Stimulated activated CD8-positive, alpha-beta memory T cell treated with anti-CD3 and anti-CD28 coated beads, Interleukin-12 subunit alpha, Interleukin-12 subunit beta, amount 100 ng/mL, for 1 hour (primary cell): ENCODE measurements around the gene EXOC6.

ENCODE experiments used
- DNase-seq: peaks from one replicate; pipeline ENCODE4 v3.0.0-alpha.2; 2020; ENCODE audit warnings: low read depth

EXOC6 gene

DNA sequence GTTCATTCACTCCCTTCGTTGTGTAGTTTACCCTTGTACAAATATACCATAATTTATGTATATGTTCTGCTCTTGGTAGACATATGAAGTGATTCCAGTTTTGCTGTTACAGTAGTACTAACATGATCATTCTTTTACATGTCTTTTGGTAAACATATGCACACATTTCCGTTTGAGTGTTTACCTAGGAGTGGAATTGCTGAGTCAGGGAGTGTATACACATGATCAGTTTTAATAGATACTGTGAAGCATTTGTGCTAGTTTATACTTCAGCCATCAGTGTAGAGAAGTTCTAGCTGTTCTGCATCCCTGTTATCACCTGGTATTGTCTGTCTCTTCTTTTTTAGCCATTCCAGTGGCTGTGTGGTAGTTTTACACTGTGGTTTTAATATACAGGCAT lies 177.8 kb downstream of the EXOC6 start:
- DNase-seq, result no peak

DNA sequence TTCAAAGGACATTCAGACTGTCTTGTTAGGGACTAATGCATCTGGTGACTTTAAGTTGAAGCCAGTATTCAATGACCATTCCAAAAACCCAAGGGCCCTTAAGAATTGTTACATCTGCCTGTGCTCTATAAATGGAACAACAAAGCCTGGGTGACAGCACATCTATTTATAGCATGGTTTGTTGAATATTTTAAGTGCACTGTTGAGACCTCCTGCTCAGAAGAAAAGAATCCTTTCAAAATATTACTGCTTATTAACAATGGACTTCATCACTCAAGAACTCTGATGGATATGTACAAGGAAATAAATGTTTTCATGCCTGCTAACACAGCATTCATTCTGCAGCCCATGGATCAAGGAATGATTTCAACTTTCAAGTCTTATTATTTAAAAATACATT lies 179.2 kb downstream of the EXOC6 start:
- no peak for DNase-seq

DNA sequence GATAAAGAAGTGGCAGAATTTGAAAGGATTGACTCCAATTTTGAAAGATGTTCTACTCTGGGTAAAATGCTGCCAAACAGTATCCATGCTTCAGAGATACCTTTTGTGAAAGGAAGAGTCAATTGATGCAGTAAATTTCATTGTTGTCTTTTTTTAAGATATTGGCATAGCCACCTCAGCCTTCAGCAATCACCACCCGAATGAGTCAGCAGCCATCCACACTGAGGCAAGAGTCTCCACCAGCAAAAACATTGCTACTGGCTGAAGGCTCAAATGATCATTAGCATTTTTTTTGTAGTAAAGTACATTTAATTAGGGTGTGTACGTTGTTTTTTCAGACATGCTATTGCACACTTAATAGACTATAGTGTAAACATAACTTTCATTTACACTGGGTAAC lies 180.6 kb downstream of the EXOC6 start:
- DNase-seq, result no peak

DNA sequence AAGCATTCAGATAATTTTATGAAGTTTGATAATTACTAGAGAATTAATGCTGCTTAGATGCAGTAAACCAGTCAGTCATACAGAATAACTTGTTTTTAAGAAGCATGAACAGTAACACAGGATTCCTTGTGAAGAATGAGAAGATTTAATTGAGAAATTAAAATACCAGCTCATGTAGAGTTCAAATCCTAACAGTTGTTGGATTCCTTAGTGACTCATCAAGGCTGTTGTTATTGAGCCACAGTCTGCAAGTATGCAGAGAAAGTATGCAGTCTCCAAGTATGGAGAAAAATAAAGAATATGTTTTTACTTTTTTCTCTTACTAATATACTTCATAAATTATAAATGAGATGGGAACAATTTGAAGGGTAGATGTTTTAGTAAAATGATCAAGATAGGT lies 182.1 kb downstream of the EXOC6 start:
- no peak for DNase-seq

DNA sequence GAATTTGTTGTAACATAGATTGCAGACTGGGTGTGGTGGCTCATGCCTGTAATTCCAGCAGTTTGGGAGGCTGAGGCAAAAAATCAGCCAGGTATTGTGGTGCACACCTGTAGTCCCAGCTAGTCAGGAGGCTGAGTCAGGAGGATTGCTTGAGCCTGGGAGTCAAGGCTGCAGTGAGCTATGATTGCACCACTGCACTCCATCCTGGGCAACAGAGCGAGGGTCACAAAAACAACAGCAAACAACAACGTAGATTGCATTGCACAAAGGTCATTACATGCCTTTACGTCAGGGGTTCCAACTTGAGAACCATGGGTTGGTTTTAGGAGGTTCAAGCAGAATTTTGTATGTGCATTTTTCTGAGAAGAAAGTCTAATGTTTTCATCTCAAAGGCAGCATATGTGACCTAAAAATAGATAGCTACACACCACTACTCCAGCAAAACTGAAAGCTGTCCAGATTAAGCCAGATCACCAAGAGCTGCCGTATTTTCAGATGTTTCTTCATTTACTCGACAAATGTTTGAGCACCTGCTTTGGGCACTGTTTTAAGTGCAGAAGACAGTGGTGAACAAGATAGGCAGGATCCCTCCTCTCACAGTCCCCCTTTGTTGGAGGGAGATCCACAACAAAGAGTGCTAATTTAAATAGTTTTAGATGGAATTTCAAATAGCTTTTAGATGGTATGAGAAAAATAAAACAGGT lies 183.9 kb downstream of the EXOC6 start:
- no peak for DNase-seq

DNA sequence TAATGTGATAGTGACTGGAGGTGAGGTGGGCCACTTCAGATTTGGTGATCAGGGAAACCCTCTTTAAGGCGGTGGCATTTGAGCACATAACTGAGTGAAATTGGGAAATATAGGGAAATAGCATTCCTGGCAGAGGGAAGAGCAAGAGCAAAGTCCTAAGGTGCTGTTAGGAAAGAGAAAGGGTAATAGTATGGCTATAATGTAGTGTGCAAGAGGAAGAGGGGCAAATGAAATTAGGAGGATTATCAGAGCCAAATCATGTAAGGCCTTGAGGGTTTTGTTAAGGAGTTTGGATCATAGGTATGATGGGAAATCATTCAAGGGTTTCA lies 184.5 kb downstream of the EXOC6 start:
- no peak for DNase-seq

DNA sequence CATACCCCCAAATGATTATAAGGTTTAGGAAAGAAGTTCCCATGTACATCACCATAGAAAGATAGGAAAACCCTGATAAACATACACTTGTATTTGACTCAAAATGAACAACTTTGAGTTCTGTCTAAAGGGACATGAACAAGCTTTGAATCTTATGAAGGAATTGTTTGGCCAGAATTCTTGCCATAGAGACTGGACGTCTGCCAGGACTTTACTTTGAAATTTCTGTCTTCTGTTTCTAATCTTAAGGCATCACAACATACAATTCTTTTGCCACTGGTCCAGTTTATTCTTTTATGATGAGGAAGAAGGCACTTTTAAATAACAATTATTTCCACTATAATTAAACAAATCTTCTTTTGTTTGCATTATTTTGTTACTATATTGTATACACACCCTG lies 186.1 kb downstream of the EXOC6 start:
- DNase-seq, result no peak

DNA sequence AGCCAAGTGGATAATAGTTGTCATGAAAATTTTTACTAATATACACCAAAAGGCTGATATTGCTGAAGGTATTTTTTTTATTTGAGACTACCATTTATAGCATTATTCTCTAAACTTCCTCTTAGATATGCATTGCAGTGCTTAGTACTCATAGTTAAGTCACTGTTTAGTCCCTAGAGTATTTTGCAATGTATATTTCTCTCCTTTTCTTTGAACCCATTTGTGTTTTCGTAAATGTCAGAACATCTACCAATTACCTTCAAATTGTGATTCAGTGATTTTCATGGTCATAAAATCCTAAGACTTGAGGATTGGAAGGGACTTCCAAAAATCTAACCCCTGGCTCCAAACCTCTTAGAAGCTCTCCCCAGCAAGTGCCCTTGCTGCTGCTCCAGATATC lies 190.8 kb downstream of the EXOC6 start:
- no peak for DNase-seq

DNA sequence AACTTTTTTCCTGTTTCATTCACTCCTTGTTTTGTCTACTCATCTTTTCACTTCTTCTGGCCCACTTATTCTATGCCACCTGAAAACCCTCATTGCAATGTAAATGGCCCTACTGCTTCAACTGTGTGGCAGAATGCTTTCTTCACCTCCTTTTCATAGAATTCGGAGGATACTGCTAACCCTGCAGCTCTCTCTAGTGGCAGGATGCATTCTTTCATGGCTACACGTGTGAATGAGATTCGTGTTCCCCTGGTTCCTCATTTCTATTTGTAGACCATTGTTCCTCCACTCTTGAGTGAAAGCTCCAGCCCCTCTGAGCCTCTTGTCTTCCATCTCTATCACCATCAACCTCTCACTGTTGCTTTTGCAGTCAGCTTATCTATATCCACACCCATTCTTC lies 191.4 kb downstream of the EXOC6 start:
- no peak for DNase-seq

DNA sequence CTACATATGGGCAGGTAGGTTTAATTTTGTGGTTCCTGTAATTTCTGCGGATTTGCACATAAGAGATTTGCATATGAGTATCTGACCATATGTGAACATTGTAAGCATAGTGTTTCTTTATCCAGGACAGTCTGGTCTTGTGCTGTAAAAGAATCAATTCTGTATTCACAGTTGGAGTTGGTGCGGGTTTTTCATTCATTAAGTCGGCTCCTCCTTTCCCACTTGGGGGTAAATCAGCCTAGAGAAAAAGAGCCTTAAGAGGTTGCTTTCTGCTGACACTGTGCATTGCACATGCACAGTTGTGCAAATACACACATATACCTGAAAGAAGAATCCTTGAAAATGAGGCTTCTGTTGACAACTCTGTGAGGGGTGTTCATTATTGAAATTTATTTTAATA lies 206.2 kb downstream of the EXOC6 start:
- DNase-seq, result no peak

DNA sequence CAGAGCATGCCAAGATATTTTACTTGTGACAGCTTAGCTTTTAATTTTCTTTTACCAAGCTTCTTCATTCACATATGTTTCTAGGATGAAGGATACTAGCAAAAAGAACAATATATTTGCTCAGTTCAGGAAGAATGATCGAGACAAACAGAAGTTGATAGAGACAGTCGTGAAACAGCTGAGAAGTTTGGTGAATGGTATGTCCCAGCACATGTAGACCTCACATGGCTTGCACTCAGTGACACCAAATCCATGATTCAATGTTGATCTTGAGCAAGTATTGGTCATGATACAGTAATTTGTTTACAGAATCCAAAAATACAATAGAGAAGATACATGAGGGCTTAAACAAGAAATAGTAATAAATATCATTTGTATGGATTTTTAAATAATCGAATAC lies 209.8 kb downstream of the EXOC6 start:
- no peak for DNase-seq

DNA sequence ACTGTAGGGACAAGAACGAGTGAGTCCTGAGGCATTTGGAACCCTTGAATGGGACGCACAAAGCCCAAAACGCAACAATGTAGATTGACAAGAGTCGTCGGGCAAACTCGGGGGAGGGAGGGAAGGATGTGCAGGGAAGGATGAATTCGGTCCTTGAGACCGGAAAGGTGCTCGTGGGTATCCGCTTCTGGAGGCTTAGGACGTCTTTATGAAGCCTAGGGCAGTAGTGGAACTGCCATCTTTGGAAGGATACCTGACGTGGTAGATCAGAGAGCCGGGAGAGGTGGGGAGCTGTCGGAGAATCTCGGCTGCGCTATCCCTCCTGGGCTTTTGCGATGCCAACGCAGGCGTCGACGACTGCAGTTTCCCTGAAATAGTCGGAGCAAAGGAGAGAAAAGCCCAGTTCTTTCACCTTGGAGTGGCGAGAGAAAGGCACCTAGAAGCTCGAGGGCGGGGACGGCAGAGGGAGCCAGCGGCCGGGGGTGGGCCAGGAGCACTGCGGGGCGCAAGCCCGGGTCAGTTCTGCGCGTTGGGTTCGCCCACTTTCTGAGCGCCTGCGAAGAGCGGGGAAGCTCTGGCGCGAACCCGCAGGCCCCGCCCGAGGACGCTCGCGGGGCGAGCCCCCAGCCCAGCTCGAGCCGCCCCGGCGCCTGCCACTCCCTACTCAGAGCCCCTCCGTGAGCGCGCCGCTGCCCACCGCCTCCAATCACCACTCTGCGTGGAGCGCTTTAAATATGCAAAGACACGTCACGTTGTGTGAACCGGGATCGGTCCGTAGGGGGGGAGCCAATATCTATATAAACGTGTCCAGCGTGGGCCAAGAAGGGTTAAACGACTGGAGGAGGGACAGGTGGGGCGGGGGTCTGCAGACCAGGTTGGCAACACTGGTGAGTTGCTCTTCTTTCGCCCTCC lies 211.9 kb downstream of the EXOC6 start, which contains the start of gene CYP26C1:
Gene CYP26C1 (plus strand): TSS at position 824 of the 912 bp plus-strand sequence. CDS start 466 bp downstream, outside the sequence.
- DNase-seq, result no peak

DNA sequence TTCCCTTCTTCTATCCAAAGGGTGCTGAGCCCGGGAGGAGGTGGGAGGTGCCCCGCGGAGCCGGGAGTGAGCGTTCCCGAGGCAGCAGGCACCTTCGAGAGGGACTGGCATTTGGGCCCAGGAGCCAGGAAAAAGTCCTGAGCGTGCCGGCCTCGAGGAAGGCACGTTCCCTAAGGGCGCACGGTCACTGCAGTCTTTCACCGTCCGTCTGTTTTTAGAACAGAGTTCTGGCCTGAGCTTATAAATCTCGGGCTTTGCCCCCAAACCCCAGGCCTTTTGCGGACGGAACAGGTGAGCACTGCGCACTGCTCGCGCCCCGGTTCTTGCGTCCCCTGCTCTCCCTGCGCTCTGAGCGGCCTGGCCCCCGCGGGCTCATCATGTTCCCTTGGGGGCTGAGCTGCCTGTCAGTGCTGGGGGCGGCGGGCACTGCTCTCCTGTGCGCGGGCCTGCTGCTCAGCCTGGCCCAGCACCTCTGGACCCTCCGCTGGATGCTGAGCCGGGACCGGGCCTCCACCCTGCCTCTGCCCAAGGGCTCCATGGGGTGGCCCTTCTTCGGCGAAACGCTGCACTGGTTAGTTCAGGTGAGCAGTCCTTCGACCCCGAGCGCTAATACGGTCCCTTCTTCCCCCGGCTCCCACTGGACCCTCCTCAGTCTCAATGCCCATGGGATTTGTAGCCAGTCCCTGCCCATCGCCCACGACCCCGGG lies 212.7 kb downstream of the EXOC6 start:
- no peak for DNase-seq

DNA sequence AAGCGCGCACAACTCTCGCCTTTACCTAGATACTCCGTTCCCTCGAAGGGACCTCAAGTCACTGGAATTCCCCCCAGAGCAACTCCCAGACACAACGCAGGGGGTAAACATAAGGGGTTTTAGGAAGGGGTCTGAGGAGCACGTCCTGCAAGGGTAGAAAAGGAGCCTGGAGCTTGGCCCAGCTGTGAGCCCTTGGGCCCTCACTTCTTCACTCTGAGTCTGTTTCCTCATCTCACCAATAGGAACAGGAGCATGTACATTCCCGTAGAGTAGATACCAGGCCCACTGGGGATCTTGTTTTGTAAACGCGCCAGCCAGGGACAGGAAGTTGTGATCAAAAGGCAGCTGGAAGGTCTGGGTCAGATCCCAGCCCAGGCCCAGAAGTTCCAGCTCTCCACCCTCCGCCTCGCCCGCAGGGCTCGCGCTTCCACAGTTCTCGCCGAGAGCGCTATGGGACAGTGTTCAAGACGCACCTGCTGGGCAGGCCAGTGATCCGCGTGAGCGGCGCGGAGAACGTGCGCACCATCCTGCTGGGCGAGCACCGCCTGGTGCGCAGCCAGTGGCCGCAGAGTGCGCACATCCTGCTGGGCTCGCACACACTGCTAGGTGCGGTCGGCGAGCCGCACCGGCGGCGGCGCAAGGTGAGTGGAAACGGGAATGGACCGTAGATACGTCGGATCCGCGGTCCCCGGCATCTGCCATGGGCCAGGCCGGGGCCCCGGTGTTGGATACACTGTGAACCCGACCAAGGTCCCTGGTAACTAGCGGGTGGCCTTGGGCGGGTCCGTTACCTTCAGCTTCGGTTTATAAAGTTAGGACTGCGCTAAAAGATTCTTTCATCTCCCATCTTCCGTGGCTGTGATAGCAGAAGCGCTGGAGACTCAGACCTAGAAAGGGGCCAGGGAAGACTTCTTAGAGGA lies 213.5 kb downstream of the EXOC6 start:
- no peak for DNase-seq

DNA sequence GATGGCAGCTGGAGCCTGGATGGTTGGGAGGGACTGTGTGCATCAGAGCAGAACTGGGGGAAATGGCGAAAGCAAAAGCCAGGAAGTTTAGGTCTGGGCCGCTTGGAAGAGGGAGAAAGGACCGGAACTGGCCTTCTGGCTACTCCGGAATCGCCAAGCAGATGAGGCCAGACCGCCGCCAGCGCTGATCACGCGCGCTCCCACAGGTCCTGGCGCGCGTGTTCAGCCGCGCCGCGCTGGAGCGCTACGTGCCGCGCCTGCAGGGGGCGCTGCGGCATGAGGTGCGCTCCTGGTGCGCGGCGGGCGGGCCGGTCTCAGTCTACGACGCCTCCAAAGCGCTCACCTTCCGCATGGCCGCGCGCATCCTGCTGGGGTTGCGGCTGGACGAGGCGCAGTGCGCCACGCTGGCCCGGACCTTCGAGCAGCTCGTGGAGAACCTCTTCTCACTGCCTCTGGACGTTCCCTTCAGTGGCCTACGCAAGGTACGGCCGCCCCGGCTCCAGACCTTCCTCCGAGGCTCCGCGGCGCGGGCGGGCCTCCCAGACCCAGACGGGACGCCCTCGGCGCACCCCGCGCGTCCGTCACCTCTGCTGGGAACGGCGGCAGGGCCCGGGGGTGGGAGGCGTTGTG lies 214.3 kb downstream of the EXOC6 start:
- DNase-seq, result no peak

DNA sequence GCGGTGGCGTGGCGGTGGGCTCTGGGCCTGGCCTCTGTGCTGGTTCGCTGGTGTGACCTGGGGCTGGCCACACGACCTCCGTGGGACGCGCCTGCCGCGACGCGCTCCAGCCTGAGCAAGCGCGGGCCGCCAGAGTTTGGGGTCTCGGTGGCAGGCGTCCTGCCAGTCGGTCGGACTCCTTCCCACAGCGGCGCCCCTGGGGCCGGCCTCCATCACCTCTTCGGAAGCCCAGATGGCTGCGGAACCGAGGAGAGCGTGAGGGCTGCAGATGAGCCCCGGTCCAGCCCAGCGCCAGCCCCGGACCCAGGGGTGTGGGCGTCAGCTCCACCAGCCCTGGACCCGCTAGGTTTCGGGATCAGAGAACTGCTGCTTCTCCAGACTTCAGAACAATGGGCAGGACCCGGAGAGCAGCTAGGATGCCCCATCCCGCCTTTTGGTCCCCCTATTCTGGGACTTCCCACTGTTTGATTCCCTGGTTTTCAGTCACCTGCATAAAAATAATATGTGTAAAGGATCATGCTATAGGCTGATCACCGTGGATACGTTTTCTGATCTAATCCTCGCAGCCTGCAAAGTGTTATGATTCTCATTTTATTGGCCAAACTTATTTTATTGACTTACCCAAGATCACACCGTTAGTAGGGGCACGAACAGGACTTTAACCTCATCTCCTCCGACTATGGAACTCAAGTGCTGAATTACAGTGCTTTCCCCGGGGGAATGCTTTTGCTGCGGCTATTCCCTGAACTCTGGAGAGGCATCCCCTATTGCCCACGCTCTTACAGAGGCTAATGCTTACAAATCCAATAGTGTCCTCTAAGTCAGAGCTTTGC lies 215.0 kb downstream of the EXOC6 start:
- DNase-seq, result no peak

DNA sequence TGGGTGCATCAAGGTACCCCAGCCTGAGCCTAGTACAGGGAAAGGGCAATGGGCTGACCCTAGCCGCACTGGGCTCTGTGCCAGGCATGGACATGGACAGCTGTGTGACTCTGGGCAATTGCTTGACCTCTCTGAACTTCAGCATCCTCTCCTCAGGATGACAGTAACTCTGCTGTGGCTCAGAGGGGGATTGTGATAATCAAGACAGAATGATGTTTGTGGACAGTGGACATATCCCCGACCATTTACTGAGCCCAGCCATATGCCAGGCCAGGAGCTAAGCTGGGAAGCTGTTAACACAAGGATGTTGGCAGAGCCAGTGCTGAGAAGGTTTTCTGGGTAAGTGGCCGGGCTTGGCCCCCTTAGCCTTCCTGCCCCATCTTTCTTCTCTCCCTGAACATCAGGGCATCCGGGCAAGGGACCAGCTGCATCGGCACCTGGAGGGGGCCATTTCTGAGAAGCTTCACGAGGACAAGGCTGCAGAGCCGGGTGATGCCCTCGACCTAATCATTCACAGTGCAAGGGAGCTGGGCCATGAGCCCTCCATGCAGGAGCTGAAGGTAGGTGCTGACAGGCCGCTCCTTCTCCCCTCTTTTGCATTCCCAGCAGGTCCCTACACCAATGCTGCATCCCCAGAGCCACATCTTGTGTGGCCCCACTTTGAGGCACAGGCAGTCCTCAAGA lies 215.8 kb downstream of the EXOC6 start:
- no peak for DNase-seq

DNA sequence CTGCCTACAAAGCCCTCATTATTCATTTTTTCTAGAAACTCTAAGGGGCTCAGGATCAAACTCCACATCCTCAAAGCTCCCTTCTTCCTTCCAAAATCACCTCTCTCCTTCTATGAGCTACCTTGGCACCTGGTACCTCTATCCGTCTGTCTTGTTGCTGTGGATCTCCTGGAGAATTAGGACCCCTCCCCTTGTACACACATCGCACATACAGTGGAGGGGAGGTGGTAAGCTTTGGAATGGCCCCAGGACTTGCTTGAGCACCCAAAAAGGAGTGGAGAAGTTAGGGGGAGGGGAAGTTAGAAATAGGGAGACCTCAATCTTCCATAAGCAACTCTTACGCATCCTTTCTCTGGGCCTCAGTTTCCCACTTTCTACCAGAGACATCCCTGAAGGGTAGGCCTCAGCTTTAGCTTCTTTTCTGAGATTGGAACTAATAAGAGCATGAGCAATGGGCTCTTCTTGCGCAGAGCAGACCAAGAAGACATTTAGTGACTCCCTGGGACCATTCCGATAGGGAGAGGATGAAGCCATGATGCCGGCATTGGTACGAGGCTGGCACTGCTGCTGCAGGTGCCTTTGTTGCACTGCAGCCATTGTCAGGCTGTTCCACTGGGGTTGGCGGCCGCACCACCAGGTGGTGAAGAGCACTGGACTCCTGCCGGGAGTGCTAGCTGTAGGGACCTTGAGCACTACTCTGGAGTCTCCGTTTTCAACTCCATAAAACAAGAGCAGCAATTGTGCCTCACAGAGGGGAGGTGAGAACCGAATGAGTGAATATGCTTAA lies 216.7 kb downstream of the EXOC6 start:
- no peak for DNase-seq
